Measurements from ENCODE around the gene NIM1K.
"Not testable (repeated sequence)": the region's sequence is repeated elsewhere in the genome, so short reads cannot be mapped to it uniquely, and the experiment has no call there.

Gene NIM1K

DNA sequence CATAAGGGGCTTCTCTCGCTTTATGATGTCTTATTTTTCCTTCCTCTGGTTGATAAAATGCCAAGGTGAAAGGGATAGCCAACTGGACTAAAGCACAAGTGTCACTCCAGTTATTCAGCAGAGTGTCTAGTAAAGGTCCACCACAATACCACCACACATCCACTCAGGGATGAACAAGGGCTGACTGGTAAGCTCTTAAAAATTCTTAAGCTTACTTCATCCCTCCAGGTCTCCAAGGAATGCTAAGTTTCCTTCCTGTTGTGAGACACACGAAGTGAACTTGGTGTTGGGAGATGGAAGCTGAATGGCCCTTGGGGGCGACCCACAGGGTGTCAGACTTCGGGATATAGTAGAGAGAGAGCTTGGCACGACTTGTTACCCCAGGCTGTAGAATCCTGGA lies 124.4 kb downstream of the NIM1K start:
- DNase-seq, result no peak

GRCh38 chr5:43320846-43321245 lies 128.8 kb downstream of the NIM1K start:
- DNase-seq, result no peak

DNA sequence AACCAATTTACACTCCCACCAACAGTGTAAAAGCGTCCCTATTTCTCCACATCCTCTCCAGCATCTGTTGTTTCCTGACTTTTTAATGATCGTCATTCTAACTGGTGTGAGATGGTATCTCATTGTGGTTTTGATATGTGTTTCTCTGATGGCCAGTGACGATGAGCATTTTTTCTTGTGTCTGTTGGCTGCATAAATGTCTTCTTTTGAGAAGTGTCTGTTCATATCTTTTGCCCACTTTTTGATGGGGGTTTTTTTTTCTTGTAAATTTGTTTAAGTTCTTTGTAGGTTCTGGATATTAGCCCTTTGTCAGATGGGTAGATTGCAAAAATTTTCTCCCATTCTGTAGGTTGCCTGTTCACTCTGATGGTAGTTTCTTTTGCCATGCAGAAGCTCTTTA lies 131.5 kb downstream of the NIM1K start:
- not testable (repeated sequence) for DNase-seq

GRCh38 chr5:43325624-43326023 lies 133.6 kb downstream of the NIM1K start:
- not testable (repeated sequence) for DNase-seq

Data from EL (cell line).